ENCODE measurements around the gene SF1.
A peak's percentile ranks its signal among the peaks of the same experiment; 100 is the strongest.

Gene SF1

DNA sequence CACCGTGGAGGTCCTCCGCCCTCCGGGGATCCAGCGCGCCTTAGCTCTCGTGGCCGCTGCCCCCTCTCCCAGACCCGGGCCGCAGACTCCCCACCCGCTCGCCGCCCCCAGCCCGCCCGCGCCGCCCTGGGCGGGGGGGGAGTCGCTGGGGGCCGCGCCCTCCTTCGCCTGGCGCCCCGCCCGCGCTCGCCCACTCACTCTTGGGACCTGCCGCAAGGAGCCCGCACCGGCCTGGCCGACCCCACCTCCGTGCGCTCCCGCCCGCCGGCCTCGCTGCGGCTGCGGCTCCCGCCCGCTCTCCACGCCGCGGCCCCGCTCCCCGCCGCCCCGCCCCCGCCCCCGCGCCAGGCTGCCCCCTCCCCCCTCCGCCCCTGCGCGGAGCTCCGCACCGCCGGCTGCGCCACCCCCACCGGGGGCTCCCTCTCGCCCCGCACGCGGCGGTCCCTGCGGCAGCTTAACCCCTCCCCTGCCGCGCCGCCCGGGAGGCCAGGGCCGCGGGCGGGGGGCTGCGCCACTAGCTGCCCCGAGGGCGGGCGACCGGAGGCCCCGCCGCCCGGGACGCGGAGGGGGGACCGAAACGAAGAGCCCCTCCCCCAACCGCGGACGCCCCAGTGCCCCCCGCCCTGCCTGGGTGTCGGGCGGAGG is 33.7 kb downstream of the SF1 start:
- no peak for DNase-seq

DNA sequence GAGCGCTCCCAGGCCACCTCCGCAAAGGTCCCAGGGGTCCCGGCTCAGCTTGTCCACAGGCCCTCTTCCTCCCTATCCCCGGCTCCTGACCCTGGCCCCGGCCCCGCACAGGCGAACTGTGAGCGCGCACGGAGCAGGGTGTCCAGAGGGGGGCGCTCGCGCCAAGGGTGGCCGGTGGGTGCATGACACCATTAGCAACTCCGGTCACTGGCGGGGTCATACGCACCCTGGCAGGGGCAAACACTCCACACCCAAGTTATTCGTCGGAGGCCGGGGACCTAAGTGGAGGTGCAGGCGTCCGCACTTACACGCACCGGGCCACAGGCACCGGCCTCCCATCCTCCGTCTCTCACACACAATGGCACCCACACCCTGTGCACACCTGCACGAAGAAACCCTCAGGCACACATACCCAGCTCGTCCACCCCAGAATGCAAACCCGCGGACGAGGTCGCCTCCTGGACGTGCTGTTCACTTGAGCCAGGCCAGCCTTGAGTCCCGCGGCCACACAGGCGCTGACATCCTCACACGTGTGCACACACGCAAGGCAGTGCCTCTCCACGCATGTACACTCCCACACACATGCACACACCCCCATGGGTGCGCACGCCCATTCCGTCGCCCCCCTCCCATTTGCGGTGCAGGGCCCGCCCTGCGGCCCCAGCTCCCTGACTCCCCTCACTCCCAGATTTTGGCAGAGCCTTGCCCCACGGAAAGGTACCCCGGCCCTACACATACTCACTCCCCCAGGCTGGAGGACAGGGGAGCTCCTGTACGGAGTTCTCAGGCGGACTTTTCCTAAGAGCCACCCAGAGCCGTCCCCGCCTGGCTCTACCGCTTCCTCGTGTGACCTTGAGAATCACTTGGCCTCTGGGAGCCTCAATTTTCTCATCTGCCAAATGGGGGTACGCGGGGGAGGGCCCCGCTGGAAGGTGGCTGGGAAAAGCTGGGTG is 34.5 kb downstream of the SF1 start, which contains the start of gene RASGRP2:
RASGRP2 (minus strand) TSS at position 552 of the 953 bp plus-strand sequence. CDS start 1,276 bp downstream, outside the sequence.
- DNase-seq: peak; percentile 55 to 65

DNA sequence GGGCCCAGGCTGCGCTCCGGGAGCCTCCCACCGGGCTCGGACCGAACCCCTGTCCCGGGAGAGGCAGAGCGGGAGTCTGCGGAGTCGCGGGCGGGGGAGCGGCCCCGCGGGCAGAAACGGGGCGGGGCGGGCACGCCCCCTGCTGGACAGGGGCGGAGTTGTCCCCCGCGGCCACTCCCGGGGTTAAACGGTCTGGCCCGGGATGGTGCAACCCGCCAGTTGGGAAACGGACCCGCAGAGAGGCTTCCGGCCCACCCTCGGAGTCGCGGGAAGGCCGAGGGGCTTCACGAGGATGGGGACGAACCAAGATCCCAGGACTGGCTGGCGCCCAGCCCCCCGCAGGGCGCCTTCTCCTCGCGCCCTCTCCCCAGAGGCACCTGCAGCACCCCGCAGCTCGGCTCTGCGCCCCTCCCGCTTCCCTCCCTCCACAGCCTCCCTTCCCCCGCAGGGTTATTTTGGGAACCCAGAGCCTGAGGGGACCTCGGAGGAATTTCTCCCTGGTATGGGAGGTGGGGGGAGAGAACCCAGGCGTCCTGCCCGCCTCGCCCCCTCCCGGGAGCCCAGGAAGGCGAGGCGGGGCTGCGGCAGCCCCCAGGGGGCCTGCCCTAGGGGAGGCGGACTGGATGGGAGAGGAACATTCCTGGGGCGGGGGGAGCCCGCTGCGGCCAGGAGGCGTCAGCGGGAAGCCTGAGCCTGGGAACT is 35.3 kb downstream of the SF1 start:
- peak; percentile 48 to 65 for DNase-seq

DNA sequence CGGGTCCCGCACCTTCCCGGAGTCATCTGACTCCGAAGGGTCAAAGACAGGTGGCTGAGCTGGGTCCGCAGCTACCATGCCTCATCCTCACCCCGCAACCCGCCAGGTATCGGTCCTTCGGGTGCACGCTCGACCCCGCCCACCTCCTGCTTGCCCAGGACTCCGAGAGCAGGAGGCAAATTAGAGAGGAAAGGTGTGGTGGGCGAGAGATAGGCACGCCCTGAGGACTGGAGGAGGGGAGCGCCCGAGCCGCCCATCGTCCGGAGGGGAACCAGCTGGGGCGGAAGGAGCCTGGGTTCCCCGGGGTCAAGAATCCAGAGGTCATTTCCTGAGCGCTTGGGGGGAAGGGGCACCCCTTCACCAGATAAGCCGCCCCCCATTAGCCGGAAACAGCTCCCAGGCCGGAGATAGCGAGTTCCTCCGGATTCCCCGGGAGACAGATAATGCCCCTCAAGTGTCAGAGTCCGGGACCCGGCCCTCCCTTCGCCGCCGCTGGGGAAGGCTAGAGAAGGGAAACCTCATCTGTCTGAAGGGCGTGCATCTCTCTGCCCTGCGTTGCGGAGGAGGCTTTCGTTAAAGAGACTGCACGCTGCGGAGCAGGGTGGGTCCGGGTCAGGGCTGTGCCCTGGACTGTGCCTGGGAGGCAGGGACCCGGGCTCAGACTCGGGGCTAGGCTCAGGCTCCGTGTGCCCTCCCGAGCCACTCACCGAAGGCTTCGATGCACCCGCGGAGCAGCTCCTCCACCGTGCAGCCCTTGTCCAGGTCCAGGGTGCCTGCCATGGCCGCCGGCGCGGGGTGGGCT is 36.1 kb downstream of the SF1 start:
- no peak for DNase-seq

DNA sequence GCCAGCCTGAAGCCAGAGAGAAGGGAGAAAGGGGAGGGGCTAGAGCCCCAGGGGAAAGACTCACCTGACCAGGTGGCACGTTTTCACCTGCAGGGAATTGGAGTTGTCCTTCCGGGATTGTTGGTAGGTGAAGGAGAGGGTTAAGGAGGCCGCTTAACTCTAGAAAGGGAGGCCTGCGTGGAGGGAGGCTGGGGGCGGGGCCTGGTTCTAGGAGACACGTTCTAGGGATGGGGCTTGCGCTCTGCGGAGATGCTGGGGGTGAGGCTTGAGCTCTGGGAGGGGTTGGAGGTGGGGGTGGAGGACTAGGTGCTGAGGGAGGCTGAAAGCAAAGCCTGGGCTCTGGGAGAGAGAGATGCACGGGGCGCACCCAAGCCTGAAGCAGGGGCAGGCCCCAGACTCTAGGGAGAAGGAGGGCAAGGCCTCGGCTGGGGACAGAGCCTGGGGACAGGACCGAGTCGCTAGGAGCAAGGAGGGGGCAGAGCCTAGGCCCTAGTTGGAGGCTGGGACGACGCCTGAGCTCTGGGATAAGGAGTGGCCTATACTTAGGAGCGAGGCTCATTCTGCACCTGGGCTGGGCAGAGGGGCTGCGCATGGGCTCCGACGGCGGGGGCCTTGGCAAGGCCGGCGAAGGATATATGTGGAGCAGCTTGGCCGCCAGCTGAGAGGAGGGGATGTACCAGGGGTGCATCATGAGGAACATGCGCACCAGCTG is 36.8 kb downstream of the SF1 start:
- no peak for DNase-seq

DNA sequence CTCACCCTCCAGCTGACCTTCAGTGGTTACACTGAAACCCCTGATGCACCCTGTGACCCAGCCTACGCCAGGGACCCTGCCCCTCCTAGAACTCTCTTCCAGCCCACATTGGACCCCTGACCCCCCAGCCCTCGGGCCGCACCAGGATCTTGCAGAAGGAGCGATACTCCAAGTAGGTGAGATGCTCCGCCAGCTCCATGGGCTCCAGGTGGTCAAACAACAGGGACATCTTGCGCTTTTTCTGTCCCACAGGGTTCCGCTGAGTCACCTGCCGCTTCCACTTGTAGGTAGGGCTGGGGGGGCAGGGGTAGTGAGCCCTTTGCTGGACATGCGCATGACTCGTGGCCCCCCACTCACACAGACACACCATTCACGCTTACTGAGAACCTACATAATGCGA is 38.5 kb downstream of the SF1 start:
- DNase-seq: no peak

DNA sequence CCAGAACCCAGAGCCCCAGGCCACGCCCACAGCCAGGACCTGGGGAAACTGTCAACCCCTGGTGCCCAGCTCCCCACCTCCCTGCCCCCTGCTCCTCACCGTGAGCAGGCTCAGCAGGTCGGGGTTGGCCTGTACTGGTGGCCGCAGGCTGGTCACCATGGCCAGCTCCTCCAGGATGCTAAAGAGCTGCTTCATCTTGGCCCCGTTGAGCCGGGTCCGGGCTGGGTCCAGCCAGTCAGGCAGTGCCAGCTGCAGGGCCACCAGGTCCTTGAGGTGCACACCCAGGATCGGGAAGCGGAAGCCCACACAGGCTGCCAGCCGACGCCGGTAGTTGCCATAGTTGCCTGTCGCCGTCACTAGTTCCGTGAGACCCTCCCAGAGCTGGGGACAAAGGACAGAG is 41.7 kb downstream of the SF1 start:
- DNase-seq: no peak

DNA sequence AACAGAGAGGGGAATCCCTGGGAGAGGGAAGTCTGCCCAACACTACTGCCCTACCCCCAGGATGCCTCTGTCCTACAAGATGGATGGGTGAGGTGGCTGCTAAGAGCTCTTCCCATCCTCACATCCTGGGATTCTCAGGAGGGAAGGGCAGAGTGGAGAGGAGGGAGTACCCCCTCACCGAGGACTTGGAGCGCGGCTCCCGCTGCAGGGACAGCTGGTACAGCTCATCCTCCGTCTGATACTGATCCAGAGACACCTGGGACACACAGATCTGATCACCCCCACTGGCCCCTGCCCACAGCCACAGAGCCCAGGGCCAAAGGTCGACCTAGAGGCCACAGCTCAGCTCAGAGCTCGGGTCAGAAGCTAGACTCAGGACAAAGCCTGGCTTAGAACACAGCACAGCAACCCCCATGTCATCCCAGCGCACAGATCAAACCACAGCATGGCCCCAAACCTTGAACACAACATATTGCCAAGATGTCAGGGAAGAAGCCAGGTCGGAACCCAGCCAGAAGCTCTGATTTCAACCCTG is 42.5 kb downstream of the SF1 start:
- DNase-seq: no peak

DNA sequence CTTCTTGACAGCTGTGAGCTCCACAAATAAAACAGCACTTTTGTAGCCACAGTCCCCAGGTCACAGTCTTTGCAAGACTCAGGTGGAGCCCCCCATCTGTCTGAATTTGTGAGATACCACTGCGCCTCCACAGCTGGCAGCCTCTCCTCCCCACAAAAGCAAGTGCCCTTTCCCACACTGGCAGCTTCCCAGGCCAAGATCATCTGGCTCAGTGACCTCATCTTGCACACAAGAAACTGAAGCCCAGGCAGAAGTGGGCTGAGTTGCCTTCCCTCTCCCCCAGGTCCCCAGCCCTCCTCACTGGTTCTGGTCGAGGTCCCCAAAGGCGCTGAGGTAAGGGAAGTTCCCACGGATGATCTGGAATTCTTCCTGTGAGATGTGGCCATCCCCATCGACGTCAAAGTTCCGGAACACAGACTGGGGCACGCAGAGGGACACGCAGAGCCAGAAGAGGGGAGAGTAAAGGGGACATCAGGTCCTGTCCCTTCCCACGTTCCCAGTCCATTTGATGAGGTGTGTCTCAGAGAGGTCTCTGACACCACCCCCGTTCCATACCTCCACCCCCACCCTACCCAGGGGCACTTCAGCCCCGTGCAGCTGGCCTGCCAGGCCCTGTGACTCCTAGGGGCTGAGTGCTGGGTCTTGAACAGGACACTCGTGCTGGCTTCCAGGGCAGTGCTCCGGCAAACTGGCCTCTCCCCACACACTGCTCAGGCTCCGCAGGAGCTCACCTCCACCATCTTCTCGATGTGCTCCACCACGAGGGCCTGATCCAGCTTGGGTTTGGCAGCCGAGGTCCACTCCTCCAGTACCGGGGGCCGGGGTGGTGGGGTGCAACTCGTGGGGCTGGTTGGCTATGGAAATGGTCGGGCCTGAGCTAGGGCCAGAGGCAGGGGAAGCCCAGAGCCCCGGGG is 43.3 kb downstream of the SF1 start:
- DNase-seq: no peak

DNA sequence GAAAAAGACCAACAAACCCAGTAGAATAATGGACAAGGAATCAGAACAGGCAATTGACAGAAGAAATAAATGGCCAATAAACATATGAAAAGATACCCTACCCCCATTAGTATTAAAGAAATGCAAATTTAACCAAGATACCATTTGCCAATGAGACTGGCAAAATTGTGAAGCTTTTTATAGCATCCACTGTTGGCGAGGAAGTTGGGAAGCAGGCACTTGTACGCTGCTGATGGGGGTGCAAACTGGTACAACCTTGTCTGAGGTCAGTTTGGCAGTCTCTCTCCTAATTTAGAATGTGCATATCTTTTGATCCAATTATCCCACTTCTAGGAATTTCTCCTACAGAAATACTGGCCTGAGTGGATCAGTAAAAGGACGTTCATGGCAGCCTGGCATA is 46.7 kb downstream of the SF1 start:
- DNase-seq: no peak

DNA sequence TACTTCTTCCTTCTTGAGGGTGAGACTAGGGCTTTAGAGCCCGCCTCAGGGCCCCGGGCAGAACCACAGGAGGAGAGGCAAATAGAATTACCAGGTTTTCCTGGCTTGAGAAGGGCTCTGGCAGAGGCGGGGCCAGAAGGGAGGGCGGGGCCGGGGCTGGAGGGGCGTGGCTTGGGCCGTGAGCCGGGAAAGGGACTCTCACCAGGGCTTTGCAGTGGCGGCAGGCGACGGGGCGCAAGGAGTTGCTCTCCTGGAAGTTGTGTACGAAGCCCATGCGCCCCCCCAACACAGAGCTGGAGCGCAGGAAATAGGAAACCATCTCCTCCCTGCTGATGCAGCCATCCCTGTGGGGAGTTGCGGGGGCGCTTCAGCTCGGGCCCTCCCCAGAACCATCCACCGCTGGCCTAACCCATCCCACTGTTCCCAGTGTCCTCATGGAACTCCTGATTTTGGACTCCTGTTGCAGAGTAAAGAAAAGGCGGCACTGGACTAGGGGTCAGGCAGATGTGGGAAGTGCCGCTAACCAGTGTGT is 48.4 kb downstream of the SF1 start:
- no peak for DNase-seq

DNA sequence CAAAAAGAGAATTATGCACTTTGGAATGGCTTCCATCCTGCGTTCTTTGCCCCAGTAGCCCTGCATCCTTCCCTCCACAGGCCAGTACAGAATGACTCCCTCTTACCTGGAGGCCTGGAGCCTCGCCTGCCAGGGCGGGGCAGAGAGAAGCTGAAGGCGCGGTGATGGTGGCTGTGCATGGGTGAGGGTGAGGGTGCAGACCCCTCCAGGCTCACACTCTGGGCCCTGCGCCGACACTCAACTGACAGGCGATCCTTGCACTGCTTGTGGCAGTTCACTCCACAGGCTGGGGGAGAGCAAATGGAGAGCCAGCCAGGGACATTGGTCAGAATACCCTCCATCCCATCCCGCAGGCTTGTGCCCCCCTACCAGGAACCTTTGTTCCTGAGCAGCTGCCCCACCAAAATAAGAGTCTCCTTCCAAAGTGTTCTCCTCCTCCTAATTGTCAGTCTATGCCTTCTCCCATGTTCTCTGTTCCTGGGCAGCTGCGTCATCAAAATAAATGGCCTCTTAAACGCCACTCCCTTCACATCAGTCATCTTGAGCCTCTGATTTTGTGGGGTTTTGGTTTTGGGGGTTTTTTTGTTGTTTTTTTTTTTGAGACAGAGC is 49.5 kb downstream of the SF1 start:
- DNase-seq: no peak

DNA sequence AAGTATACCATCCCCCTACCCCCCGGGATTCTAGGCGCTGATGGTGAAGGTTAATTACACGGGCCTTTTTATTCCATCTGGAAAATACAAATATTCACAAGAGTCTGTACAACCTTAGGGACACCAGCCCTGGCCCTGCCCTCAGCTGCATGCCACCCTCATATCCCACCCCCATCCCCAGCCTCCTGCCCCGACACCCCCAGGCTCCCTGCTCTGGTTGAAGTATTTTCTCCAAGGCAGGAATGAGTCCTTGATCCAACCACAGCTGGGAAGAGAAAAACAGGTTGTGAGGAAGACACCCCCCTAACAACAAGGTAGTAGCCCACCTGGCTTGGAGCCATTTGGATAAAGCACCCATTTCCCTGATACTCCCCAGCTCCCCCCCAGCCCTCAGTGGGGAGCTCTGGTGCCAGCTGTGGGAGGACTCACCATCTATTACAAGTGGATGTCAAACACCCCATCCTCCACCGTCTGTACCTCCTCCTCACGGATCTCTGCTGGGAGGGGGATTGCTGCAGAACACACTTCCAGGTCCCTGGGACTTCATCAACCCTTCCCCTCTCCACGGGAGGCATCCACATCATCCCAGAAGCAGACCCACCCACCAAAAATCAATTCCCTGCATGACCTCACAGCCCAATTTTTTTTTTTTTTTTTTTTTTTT is 51.3 kb downstream of the SF1 start:
- DNase-seq: no peak

DNA sequence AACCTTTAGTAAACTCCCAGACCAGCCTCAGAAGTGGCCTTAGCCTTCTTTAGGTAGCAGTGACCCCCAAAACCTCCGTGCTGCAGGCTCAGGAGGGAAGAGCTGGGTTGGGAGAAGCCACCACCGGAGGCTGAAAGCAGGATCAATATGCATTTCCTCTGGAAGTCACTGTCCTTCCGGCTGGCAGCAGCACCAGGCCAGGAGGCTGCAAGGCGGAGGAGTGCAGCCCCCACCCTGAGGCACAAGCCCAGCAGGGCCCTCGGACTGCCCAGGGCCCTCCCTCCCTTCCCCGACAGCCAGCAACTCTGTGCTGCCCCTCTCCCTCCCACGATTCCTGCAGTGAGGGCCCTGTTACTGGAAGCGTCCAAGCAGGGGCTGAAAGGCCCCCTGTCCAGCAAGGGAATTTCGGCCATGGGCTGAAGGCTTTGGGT is 52.1 kb downstream of the SF1 start:
- DNase-seq: no peak

DNA sequence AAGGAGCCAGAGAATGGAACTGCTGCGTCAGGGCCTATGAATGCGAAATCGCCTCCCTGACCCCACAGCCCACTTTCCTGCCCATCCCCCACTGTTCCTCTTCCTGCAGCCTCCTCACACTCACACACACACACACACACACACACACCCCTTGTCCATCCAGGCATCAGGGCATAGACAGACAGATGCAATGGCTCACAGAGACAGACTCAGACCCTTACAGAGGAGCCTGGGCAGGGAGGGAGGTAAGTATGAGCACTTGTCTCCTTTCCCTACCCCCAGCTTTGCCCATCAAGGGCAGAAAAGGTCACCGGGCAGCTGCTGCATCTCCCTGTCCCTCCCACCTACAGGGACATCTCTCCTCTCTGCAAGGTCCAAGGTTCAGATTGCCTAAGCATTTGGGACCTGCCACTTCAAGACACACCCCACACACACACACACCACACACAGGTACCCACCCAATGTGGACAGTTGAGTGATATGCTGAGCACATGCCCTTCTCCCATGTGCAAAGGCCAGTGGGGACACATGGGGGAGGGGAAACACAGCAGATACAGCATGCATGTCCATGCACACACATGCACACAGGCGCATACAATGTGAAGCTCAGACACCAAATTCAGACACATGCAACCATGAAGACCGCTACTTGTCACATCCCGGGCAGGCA is 53.3 kb downstream of the SF1 start:
- DNase-seq: no peak

DNA sequence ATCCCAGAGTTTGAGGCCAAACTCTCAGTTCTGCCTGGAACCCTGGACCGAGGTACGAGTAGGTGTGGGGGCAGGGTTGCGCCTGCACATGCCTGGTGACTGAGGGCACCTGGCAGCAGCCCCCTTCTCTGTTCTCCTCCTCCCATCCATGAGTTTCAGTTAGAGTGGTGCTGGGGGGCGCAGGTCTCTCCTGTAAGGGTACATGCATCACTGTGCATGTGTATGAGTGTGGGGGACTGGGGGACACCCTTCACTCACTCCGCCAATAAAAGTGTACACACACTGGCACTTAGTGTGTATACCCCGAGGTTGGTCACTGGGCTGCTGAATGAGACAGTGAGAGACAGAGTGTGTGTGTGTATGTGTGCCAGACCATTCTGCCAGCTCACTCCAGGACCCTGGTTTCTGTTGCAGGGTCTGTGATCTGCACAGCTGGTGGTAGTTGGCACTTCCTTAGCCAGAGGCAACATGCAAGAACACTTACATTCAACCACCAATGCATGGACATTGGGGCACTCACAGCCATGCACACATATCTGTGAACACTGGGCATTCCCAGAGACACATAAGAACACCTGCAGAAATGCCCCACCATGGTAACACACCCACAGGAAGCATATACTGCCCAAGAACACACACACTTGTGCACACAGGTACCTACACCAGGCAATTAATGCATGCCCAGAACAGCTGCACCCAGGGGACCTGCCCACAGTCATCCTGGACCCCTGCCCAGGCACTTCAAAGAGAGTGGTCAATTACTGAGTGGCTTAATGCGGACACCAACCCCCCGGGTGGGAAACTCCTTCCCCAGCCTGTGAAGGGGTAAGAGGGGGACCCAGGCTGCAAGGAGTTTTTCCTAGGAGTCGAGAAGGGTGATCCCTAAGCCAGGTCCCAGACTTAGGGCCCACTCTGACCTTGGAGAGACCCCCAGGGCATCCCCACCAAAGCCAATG is 54.2 kb downstream of the SF1 start:
- no peak for DNase-seq

DNA sequence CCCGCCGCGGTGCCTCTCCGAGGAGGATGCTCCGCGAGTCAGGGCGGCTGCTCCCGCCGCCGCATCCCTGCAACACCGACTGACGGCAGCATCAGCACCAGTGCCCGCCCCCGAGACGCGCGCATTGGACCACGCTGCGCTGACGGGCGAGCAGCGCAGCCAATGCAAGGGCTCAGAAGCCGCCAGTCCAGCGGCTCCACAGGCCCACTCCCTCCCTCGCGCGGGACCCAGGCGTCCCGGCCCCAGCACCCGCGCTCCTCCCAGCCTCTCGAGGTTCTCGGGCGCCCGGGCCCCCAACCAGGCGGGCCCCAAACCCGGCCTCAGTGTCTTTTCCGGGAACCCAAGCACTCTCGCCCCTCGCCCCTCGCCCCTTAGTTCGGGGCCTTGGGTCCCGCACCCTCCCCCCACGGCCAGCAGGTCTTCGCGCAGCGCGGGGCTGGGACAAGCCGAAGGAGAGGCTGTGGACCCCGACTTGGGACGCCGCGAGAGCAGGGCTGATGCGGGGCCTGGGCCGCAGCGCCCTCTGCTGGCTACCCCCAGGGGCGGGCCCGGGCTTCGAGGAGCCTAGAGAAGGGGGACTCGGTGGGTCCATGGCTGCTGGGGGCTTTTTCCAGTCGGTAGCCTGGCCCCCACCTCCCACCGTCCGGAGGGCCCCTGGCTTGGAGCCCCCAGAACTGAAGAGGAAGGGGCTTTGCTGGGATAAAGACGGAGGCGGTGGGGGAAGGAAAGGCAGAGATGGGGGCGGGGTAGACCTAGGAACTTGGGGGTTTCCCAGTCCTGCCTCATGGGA is 55.0 kb downstream of the SF1 start, which contains the start of gene NRXN2:
NRXN2 (minus strand) TSS at position 81 of the 790 bp plus-strand sequence. CDS start 9,498 bp downstream, outside the sequence.
- peak; percentile 47 to 54 for DNase-seq
